Uterus (tissue), 2 donors: ENCODE measurements around the gene CSGALNACT2.
A peak's percentile ranks its signal among the peaks of the same experiment; 100 is the strongest.

Experiments used
- CTCF ChIP-seq, 4 experiments: fragments of 200-600 bp in 2 of 4; fragments of 450-650 bp in 2 of 4; sonication (generic) in 2 of 4; IDR thresholded peaks; one replicate each; pipeline ENCODE4 v1.5.1; 2016 to 2019; ENCODE audit warnings: antibody characterized with exemption in 4 of 4, mild to moderate bottlenecking in 2 of 4, moderate library complexity in 1 of 4
- POLR2A ChIP-seq, 2 donors: fragments of 450-650 bp; IDR thresholded peaks; one replicate each; pipeline ENCODE4 v1.6.1; 2016; ENCODE audit warnings: antibody characterized with exemption in 2 of 2, mild to moderate bottlenecking in 1 of 2, moderate library complexity in 1 of 2

- TF ChIP-seq CTCF (IDR thresholded peaks at IDR 0.05) (peak in 2 of 4 experiments; percentile 3 to 17), POLR2A (IDR thresholded peaks at IDR 0.05) (peak; percentile 83 to 94)
These were observed at the start of gene CSGALNACT2 for GRCh38 chr10:43138021-43138756.
